Adrenal gland (tissue), 5 donors: ENCODE data around the gene OSBP.
"Not testable (repeated sequence)": the region's sequence is repeated elsewhere in the genome, so short reads cannot be mapped to it uniquely, and the experiment has no call there.

Source experiments
- CTCF ChIP-seq, 6 experiments: fragments of 450-650 bp in 4 of 6; fragments of 200-600 bp in 2 of 6; sonication (generic) in 1 of 6; IDR thresholded peaks; 1 replicate in 5 of 6; 2 replicates in 1 of 6; pipeline versions ENCODE4 v1.5.1 to v1.8.0; 2016 to 2021; ENCODE audit warnings: antibody characterized with exemption in 6 of 6, mild to moderate bottlenecking in 2 of 6, moderate library complexity in 1 of 6
- POLR2A ChIP-seq, 2 donors: fragments of 450-650 bp; IDR thresholded peaks; one replicate each; pipeline ENCODE4 v1.6.1; 2017; ENCODE audit warnings: antibody characterized with exemption in 2 of 2, mild to moderate bottlenecking in 2 of 2, moderate library complexity in 1 of 2
- donor health status: DM: no; HTN: no; CAD: no.

GRCh38 chr11:59626969-59627368, 11.4 kb upstream of the OSBP start:
- TF ChIP-seq POLR2A, CTCF (IDR thresholded peaks at IDR 0.05): not testable (repeated sequence)
